GM19324 (cell line): ENCODE results near the gene SMG5.
"Not testable (repeated sequence)": the region's sequence is repeated elsewhere in the genome, so short reads cannot be mapped to it uniquely, and the experiment has no call there.

Source experiments
- ATAC-seq: cut with Tn5 transposase; IDR thresholded peaks from one replicate; pipeline ENCODE4 v1.9.1; 2021; ENCODE audit warnings: mild to moderate bottlenecking, moderate library complexity; ENCODE audit not compliant: unreplicated experiment, low FRiP score

Gene SMG5

GRCh38 chr1:156282479-156283222 is at the start of gene SMG5:
Gene SMG5, minus strand, starts transcription at chr1:156282825. Its CDS starts 145 bp downstream, at chr1:156282680.
- peak; percentile 89 for ATAC-seq

- not testable (repeated sequence) for ATAC-seq
Observed at GRCh38 chr1:156323179-156323578, 40.6 kb upstream of the SMG5 start.

GRCh38 chr1:156320560-156320959 is 37.9 kb upstream of the SMG5 start:
- no peak for ATAC-seq

GRCh38 chr1:156319664-156320063 is 37.0 kb upstream of the SMG5 start:
- no peak for ATAC-seq

GRCh38 chr1:156316909-156317308 is 34.3 kb upstream of the SMG5 start:
- ATAC-seq: no peak

- ATAC-seq: no peak
Observed at GRCh38 chr1:156310962-156311361, 28.3 kb upstream of the SMG5 start.

- no peak for ATAC-seq
Observed at GRCh38 chr1:156308078-156308477, 25.5 kb upstream of the SMG5 start.

- ATAC-seq: no peak
Observed at GRCh38 chr1:156305215-156305614, 22.6 kb upstream of the SMG5 start.

GRCh38 chr1:156303241-156303640 is 20.6 kb upstream of the SMG5 start:
- ATAC-seq: no peak

- no peak for ATAC-seq
Observed at GRCh38 chr1:156298852-156299357, 16.3 kb upstream of the SMG5 start, which contains the start of gene VHLL. Gene VHLL, minus strand, starts transcription at chr1:156299307. Its CDS starts 118 bp downstream, at chr1:156299189.

GRCh38 chr1:156295391-156295947 is 12.8 kb upstream of the SMG5 start, which contains the start of gene GLMP:
Gene GLMP, minus strand, starts transcription at chr1:156295679. Its CDS starts 34 bp downstream, at chr1:156295645.
- ATAC-seq: no peak

GRCh38 chr1:156293895-156294294 is 11.3 kb upstream of the SMG5 start:
- no peak for ATAC-seq

- ATAC-seq: no peak
Observed at GRCh38 chr1:156293098-156293434, 10.4 kb upstream of the SMG5 start.

- ATAC-seq: no peak
Observed at GRCh38 chr1:156291226-156292061, 8.8 kb upstream of the SMG5 start.

- ATAC-seq: no peak
Observed at GRCh38 chr1:156289857-156290256, 7.2 kb upstream of the SMG5 start.

GRCh38 chr1:156286061-156286460 is 3.4 kb upstream of the SMG5 start:
- ATAC-seq: no peak

- no peak for ATAC-seq
Observed at GRCh38 chr1:156285437-156285836, 2.8 kb upstream of the SMG5 start.

GRCh38 chr1:156284757-156285156 is 2.1 kb upstream of the SMG5 start:
- no peak for ATAC-seq

- no peak for ATAC-seq
Observed at GRCh38 chr1:156284112-156284511, 1.5 kb upstream of the SMG5 start, which contains the start of gene TMEM79. Gene TMEM79, plus strand, starts transcription at chr1:156284325. Its CDS starts 902 bp downstream, at chr1:156285227.

GRCh38 chr1:156283521-156283920 is 896 bp upstream of the SMG5 start:
- no peak for ATAC-seq
